HepG2 (cell line): ENCODE measurements around the gene C18orf63. TPM values are rescaled to one million over a fixed set of nuclear protein-coding genes. Genes with fewer than 3 reads are reported as not detected.

Experiments used
- ADNP ChIP-seq: sonication (generic); formaldehyde crosslinking; IDR thresholded peaks from 2 replicates; pipeline ENCODE4 v1.4.0; 2020; ENCODE audit warnings: missing genetic modification reagents
- ELF4 ChIP-seq: sonication (generic); formaldehyde crosslinking; IDR thresholded peaks from 2 replicates; pipeline ENCODE4 v1.5.0; 2020; ENCODE audit warnings: missing genetic modification reagents, mild to moderate bottlenecking, moderate library complexity, borderline replicate concordance
- MAFK ChIP-seq, 2 experiments: IDR thresholded peaks in 1 of 2; conservative IDR thresholded peaks in 1 of 2; 2 replicates each; pipeline ENCODE4 v1.6.1; 2011; ENCODE audit warnings: improper control_type of control experiment in 2 of 2, low read length in 2 of 2
- SALL2 ChIP-seq: sonication (generic); formaldehyde crosslinking; IDR thresholded peaks from 2 replicates; pipeline ENCODE4 v1.8.1; 2023; ENCODE audit warnings: mild to moderate bottlenecking, missing genetic modification reagents, inconsistent platforms
- TEF ChIP-seq: sonication (generic); formaldehyde crosslinking; IDR thresholded peaks from 2 replicates; pipeline ENCODE4 v1.5.0; 2020; ENCODE audit warnings: missing genetic modification reagents
- TSC22D2 ChIP-seq: sonication (generic); formaldehyde crosslinking; IDR thresholded peaks from 2 replicates; pipeline ENCODE4 v1.5.1; 2020; ENCODE audit warnings: missing genetic modification reagents, mild to moderate bottlenecking, borderline replicate concordance
- ZBTB25 ChIP-seq: IDR thresholded peaks from 2 replicates; pipeline ENCODE4 v1.6.1; 2018; ENCODE audit warnings: missing genetic modification reagents
- ZFP37 ChIP-seq: sonication (generic); formaldehyde crosslinking; IDR thresholded peaks from 2 replicates; pipeline ENCODE4 v1.4.0; 2020; ENCODE audit warnings: missing genetic modification reagents, borderline replicate concordance
- ZNF598 ChIP-seq: sonication (generic); formaldehyde crosslinking; IDR thresholded peaks from 2 replicates; pipeline ENCODE4 v1.5.1; 2020; ENCODE audit warnings: mild to moderate bottlenecking, missing genetic modification reagents, borderline replicate concordance
- ZNF7 ChIP-seq: IDR thresholded peaks from 2 replicates; pipeline ENCODE4 v1.6.1; 2016; ENCODE audit warnings: missing biosample characterization, missing genetic modification reagents
- ZZZ3 ChIP-seq: sonication (generic); formaldehyde crosslinking; IDR thresholded peaks from 2 replicates; pipeline ENCODE4 v1.4.0; 2020; ENCODE audit warnings: missing genetic modification reagents, mild to moderate bottlenecking, borderline replicate concordance
- polyA plus RNA-seq, 8 experiments: library from polyadenylated mRNA; depleted of rRNA in 3 of 8; stranded (reverse) in 7 of 8; unstranded in 1 of 8; fragments of >200 nt; fragmentation: Illumina TruSeq in 4 of 8; extraction: Trizol in 4 of 8; gene quantifications; 2 replicates each; pipeline versions ENCODE4 v1.2.1 to v1.2.3, GENCODE V29; 2011 to 2016; ENCODE audit warnings: low read depth in 4 of 8, missing spikeins in 1 of 8, mixed read lengths in 1 of 8; ENCODE audit not compliant: insufficient read depth in 1 of 8
- total RNA-seq, 5 experiments: library from RNA; depleted of rRNA; stranded (reverse); fragments of >200 nt; fragmentation: Illumina TruSeq; extraction: Trizol; gene quantifications; 2 replicates each; pipeline ENCODE4 v1.2.3, GENCODE V29; 2016; ENCODE audit warnings: low read depth in 1 of 5
- TF ChIP-seq, protein P1 (sequence below), 2 experiments: sonication (generic) in 1 of 2; formaldehyde crosslinking in 1 of 2; IDR thresholded peaks; 2 replicates each; pipeline versions ENCODE4 v1.6.1 to v1.9.0; 2014 to 2022; ENCODE audit warnings: antibody characterized with exemption in 1 of 2, borderline replicate concordance in 1 of 2, inconsistent platforms in 1 of 2, low read depth in 1 of 2, missing genetic modification reagents in 1 of 2
- TF ChIP-seq, protein P2 (sequence below): sonication (generic); formaldehyde crosslinking; IDR thresholded peaks from 2 replicates; pipeline ENCODE4 v1.5.1; 2020; ENCODE audit warnings: mild to moderate bottlenecking, missing genetic modification reagents, moderate library complexity
- TF ChIP-seq, protein P3 (sequence below): sonication (generic); formaldehyde crosslinking; IDR thresholded peaks from 2 replicates; pipeline ENCODE4 v1.4.0; 2020; ENCODE audit warnings: mild to moderate bottlenecking, missing genetic modification reagents

The C18orf63 gene
- total and polyA plus RNA-seq, 2 of the 13 experiments (the other 11 are each of a cell fraction or from before 2014, with no cell fraction given) = 0.01 TPM; not detected in 1

DNA sequence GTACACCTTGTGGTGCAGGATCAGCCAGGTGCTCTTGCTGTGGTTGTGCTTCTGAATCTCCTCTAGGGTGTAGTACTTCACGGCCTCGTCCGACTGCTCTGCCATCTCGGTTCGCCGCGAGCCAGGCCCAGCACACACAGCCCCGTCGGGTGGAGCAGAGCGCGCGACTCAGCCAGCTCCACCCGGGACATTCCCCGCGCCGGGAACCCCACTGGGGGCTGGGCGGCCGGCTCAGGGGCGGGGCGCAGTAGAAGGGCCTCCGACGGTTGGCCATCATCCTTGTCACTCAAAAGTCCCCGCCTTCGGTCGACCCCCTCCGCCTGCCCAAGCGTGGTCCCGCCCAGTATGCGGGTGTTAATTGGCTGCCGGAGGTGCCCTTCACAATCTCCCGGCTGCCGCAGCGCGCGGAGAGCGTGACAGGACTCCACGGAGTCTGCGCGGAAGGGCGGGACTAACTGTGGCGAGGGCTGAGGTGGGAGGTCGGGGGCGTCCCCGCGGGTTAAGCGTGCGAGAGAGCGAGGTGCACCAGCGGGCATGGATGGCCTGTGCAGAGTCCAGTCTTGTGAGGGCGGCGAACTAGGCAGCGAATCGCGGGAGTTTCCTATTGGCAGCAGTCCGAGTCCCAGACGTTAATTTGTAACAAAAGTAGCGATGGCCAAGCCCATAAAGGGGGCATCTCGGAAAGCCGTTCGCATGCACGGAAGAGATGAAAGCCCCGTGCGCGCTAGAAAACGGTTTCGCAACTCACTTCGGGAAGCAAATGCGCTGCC lies 23.7 kb upstream of the C18orf63 start, which contains the start of gene CYB5A (continued):
- TF ChIP-seq ZZZ3 (no peak), ZNF7 (CRISPR knock-in tag) (no peak), MAFK (conservative IDR thresholded peaks at IDR 0.05 in 1 of 2, IDR thresholded peaks at IDR 0.05 in 1 of 2; ENCODE audit: low read length in 2 of 2) (no peak), SALL2 (CRISPR knock-in tag) (no peak; the same call in 1 of the 2 replicates), ELF4 (CRISPR knock-in tag) (no peak), ZNF598 (CRISPR knock-in tag) (no peak), ADNP (CRISPR knock-in tag) (no peak; the same call in 1 of the 2 replicates), TSC22D2 (CRISPR knock-in tag) (0 out of 2 replicates have a peak, but pooled peaks have one; percentile 7), ZFP37 (CRISPR knock-in tag) (no peak), TEF (CRISPR knock-in tag) (0 out of 2 replicates have a peak, but pooled peaks have one; percentile 31), ZBTB25 (CRISPR knock-in tag) (peak; percentile 51; the same call in 1 of the 2 replicates)
- TF ChIP-seq, protein P1, sequence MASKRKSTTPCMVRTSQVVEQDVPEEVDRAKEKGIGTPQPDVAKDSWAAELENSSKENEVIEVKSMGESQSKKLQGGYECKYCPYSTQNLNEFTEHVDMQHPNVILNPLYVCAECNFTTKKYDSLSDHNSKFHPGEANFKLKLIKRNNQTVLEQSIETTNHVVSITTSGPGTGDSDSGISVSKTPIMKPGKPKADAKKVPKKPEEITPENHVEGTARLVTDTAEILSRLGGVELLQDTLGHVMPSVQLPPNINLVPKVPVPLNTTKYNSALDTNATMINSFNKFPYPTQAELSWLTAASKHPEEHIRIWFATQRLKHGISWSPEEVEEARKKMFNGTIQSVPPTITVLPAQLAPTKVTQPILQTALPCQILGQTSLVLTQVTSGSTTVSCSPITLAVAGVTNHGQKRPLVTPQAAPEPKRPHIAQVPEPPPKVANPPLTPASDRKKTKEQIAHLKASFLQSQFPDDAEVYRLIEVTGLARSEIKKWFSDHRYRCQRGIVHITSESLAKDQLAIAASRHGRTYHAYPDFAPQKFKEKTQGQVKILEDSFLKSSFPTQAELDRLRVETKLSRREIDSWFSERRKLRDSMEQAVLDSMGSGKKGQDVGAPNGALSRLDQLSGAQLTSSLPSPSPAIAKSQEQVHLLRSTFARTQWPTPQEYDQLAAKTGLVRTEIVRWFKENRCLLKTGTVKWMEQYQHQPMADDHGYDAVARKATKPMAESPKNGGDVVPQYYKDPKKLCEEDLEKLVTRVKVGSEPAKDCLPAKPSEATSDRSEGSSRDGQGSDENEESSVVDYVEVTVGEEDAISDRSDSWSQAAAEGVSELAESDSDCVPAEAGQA (IDR thresholded peaks at IDR 0.05; ENCODE audit: low read depth) = peak; percentile 56; the same call in 1 of the 2 replicates
- TF ChIP-seq, protein P1 (CRISPR knock-in tag; IDR thresholded peaks at IDR 0.05; ENCODE audit: borderline replicate concordance) = no peak
- TF ChIP-seq, protein P2, sequence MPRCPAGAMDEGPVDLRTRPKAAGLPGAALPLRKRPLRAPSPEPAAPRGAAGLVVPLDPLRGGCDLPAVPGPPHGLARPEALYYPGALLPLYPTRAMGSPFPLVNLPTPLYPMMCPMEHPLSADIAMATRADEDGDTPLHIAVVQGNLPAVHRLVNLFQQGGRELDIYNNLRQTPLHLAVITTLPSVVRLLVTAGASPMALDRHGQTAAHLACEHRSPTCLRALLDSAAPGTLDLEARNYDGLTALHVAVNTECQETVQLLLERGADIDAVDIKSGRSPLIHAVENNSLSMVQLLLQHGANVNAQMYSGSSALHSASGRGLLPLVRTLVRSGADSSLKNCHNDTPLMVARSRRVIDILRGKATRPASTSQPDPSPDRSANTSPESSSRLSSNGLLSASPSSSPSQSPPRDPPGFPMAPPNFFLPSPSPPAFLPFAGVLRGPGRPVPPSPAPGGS (CRISPR knock-in tag) = peak; percentile 90
- TF ChIP-seq, protein P3, sequence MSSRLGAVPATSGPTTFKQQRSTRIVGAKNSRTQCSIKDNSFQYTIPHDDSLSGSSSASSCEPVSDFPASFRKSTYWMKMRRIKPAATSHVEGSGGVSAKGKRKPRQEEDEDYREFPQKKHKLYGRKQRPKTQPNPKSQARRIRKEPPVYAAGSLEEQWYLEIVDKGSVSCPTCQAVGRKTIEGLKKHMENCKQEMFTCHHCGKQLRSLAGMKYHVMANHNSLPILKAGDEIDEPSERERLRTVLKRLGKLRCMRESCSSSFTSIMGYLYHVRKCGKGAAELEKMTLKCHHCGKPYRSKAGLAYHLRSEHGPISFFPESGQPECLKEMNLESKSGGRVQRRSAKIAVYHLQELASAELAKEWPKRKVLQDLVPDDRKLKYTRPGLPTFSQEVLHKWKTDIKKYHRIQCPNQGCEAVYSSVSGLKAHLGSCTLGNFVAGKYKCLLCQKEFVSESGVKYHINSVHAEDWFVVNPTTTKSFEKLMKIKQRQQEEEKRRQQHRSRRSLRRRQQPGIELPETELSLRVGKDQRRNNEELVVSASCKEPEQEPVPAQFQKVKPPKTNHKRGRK (CRISPR knock-in tag) = no peak
